HUES6 (cell line): ENCODE data around the gene NECTIN3.

ENCODE experiments used
- H3K27ac ChIP-seq: 2 replicates; pipeline ENCODE4 v1.7.0; 2013; ENCODE audit warnings: low read depth, mild to moderate bottlenecking, low read length, inconsistent platforms
- H3K27me3 ChIP-seq: 2 replicates; pipeline ENCODE4 v1.6.1; 2013; ENCODE audit warnings: low read length; ENCODE audit not compliant: control insufficient read depth, insufficient read depth
- H3K36me3 ChIP-seq: 2 replicates; pipeline ENCODE4 v1.6.1; 2013; ENCODE audit warnings: low read length; ENCODE audit not compliant: control insufficient read depth, insufficient read depth
- H3K4me1 ChIP-seq: 2 replicates; pipeline ENCODE4 v1.6.1; 2013; ENCODE audit warnings: low read length; ENCODE audit not compliant: control insufficient read depth, insufficient read depth
- H3K4me3 ChIP-seq: 2 replicates; pipeline ENCODE4 v1.5.1; 2013; ENCODE audit warnings: low read depth, low read length
- H3K9ac ChIP-seq: one replicate; pipeline ENCODE4 v1.6.1; 2013; ENCODE audit warnings: mild to moderate bottlenecking, low read length
- H3K9me3 ChIP-seq: 2 replicates; pipeline ENCODE4 v1.6.1; 2013; ENCODE audit warnings: low read depth, low read length; ENCODE audit not compliant: control insufficient read depth, insufficient read depth

The NECTIN3 gene

GRCh38 chr3:111134302-111134701 is 62.7 kb downstream of the NECTIN3 start:
- H3K4me3 ChIP-seq, result no peak overlapping the region

GRCh38 chr3:111151438-111151837 is 79.8 kb downstream of the NECTIN3 start:
- Histone ChIP-seq H3K36me3 (peaks cover 4% of the 10 kb centered on the region; the same call in 1 of the 2 replicates), H3K9me3 (no peaks in the 10 kb centered on the region), H3K27ac (peak overlapping the region; percentile 90), H3K4me1 (peaks cover 6% of the 10 kb centered on the region; the same call in 1 of the 2 replicates), H3K4me3 (no peak overlapping the region; the same call in 1 of the 2 replicates), H3K9ac (no peak overlapping the region), H3K27me3 (no peaks in the 10 kb centered on the region)

More at GRCh38 chr3:111134302-111134701, 62.7 kb downstream of the NECTIN3 start:
- Histone ChIP-seq H3K9me3 (no peaks in the 10 kb centered on the region), H3K27me3 (no peaks in the 10 kb centered on the region), H3K36me3 (peaks cover 10% of the 10 kb centered on the region; the same call in 1 of the 2 replicates), H3K27ac (no peak overlapping the region), H3K9ac (no peak overlapping the region), H3K4me1 (no peaks in the 10 kb centered on the region)

- H3K36me3 ChIP-seq, result peaks cover under 1% of the 10 kb centered on the region; the same call in 1 of the 2 replicates
- H3K27me3 ChIP-seq, result no peaks in the 10 kb centered on the region
- H3K27ac ChIP-seq, result peak overlapping the region; percentile 90
- no peaks in the 10 kb centered on the region for H3K9me3 ChIP-seq
- H3K9ac ChIP-seq, result no peak overlapping the region
- peaks cover 6% of the 10 kb centered on the region; the same call in 1 of the 2 replicates for H3K4me1 ChIP-seq
- H3K4me3 ChIP-seq, result no peak overlapping the region
Observed at GRCh38 chr3:111152496-111152895, 80.9 kb downstream of the NECTIN3 start.

GRCh38 chr3:111156517-111156916 is 84.9 kb downstream of the NECTIN3 start:
- no peaks in the 10 kb centered on the region for H3K27me3 ChIP-seq
- H3K9me3 ChIP-seq, result no peaks in the 10 kb centered on the region
- no peak overlapping the region for H3K9ac ChIP-seq
- H3K27ac ChIP-seq, result no peak overlapping the region
- H3K36me3 ChIP-seq, result no peaks in the 10 kb centered on the region
- no peak overlapping the region for H3K4me3 ChIP-seq
- H3K4me1 ChIP-seq, result peaks cover 5% of the 10 kb centered on the region; the same call in 1 of the 2 replicates

GRCh38 chr3:111159391-111159790 is 87.8 kb downstream of the NECTIN3 start:
- Histone ChIP-seq H3K4me1 (no peaks in the 10 kb centered on the region), H3K9me3 (no peaks in the 10 kb centered on the region), H3K27me3 (no peaks in the 10 kb centered on the region), H3K4me3 (no peak overlapping the region), H3K9ac (no peak overlapping the region), H3K27ac (no peak overlapping the region), H3K36me3 (0 out of 2 replicates have a peak, but pooled peaks cover 3% of the 10 kb centered on the region)

GRCh38 chr3:111164621-111165020 is 93.0 kb downstream of the NECTIN3 start:
- no peak overlapping the region for H3K9ac ChIP-seq
- H3K36me3 ChIP-seq, result 0 out of 2 replicates have a peak, but pooled peaks cover 5% of the 10 kb centered on the region
- H3K9me3 ChIP-seq, result no peaks in the 10 kb centered on the region
- no peaks in the 10 kb centered on the region for H3K4me1 ChIP-seq
- no peaks in the 10 kb centered on the region for H3K27me3 ChIP-seq
- no peak overlapping the region for H3K4me3 ChIP-seq
- H3K27ac ChIP-seq, result no peak overlapping the region

GRCh38 chr3:111165411-111165810 is 93.8 kb downstream of the NECTIN3 start:
- Histone ChIP-seq H3K27ac (no peak overlapping the region), H3K9me3 (no peaks in the 10 kb centered on the region), H3K36me3 (0 out of 2 replicates have a peak, but pooled peaks cover 5% of the 10 kb centered on the region), H3K9ac (no peak overlapping the region), H3K4me3 (no peak overlapping the region), H3K4me1 (no peaks in the 10 kb centered on the region), H3K27me3 (no peaks in the 10 kb centered on the region)

GRCh38 chr3:111173328-111173900 is 101.8 kb downstream of the NECTIN3 start:
- H3K27ac ChIP-seq, result no peak overlapping the region
- no peaks in the 10 kb centered on the region for H3K9me3 ChIP-seq
- peaks cover 9% of the 10 kb centered on the region; the same call in 1 of the 2 replicates for H3K4me1 ChIP-seq
- H3K9ac ChIP-seq, result no peak overlapping the region
- no peaks in the 10 kb centered on the region for H3K27me3 ChIP-seq
- no peak overlapping the region for H3K4me3 ChIP-seq
- H3K36me3 ChIP-seq, result no peaks in the 10 kb centered on the region; the same call in 1 of the 2 replicates

- Histone ChIP-seq H3K9me3 (no peaks in the 10 kb centered on the region), H3K9ac (no peak overlapping the region), H3K27me3 (no peaks in the 10 kb centered on the region), H3K36me3 (no peaks in the 10 kb centered on the region; the same call in 1 of the 2 replicates), H3K4me3 (no peak overlapping the region), H3K4me1 (peaks cover 9% of the 10 kb centered on the region; the same call in 1 of the 2 replicates), H3K27ac (no peak overlapping the region)
Observed at GRCh38 chr3:111173906-111174305, 102.3 kb downstream of the NECTIN3 start.

GRCh38 chr3:111190518-111190917 is 118.9 kb downstream of the NECTIN3 start:
- Histone ChIP-seq H3K4me1 (peaks cover 5% of the 10 kb centered on the region), H3K4me3 (no peak overlapping the region), H3K36me3 (peaks cover 3% of the 10 kb centered on the region; the same call in 1 of the 2 replicates), H3K27ac (no peak overlapping the region), H3K9ac (no peak overlapping the region), H3K9me3 (no peaks in the 10 kb centered on the region), H3K27me3 (no peaks in the 10 kb centered on the region)

GRCh38 chr3:111193472-111193871 is 121.9 kb downstream of the NECTIN3 start:
- Histone ChIP-seq H3K4me3 (no peak overlapping the region), H3K9me3 (no peaks in the 10 kb centered on the region), H3K9ac (no peak overlapping the region), H3K36me3 (peaks cover 6% of the 10 kb centered on the region; the same call in 1 of the 2 replicates), H3K27ac (no peak overlapping the region), H3K4me1 (peaks cover 5% of the 10 kb centered on the region), H3K27me3 (no peaks in the 10 kb centered on the region)
